ENCODE measurements around the gene PLAC1.

Gene PLAC1, protein sequence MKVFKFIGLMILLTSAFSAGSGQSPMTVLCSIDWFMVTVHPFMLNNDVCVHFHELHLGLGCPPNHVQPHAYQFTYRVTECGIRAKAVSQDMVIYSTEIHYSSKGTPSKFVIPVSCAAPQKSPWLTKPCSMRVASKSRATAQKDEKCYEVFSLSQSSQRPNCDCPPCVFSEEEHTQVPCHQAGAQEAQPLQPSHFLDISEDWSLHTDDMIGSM

DNA sequence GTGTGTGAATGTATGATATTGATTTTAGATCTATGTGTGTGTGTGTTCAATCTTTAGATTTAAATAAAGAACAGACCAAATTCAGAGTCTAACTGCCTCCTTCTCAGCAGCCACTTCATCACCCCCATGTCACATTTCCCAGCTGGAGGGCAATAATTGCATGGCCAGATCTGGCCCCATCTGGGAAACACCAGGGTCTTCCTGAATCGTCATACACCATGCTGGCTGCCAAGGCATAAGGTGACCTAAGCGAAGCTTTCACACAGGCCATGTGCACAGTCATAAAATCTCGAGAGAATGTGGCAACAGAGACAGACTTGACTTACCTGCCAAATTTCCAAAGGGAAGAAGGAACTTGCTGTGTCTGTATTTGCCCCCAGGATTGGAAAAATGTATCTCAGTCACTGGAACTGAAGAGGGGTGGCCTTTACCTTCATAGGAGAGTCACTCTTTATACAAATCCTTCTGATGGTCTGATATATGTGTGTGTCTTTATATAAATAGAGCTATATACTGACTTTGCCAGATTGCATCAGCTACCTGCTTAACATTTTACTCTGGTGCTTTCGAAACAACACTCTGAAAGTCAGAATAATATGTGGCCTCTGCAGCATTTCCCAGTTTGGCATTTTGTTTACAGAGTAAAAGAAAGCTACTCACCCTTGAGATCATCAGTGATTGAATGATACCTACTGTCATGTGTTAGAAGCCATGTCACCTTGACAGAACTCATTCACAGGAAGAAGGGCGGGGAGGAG, at the start of gene PLAC1:
Gene PLAC1 (minus strand): TSS at position 470 of the 758 bp plus-strand sequence. CDS start 91,789 bp downstream, outside the sequence.
- Histone ChIP-seq H3K9me3 (ENCODE audit: control insufficient read depth, insufficient read depth, low read length) (no peaks in the 10 kb centered on the region), H3K27me3 (ENCODE audit: control insufficient read depth, insufficient read depth, low read length) (no peaks in the 10 kb centered on the region), H3K27ac (ENCODE audit: low read length) (no peak within 1 kb of the TSS), H3K4me3 (ENCODE audit: low read length) (no peak within 1 kb of the TSS), H3K36me3 (ENCODE audit: control insufficient read depth, insufficient read depth, low read length) (no peaks in the 10 kb centered on the region), H3K4me1 (ENCODE audit: control insufficient read depth, insufficient read depth, low read length) (no peaks in the 10 kb centered on the region)
- no CpG with 5 or more reads among the region's 5 CpGs for WGBS (ENCODE audit: insufficient coverage, insufficient read length)
- DNase-seq (ENCODE audit: low read depth, low spot score): no peak

GRCh38 chrX:134706138-134706537, 47.9 kb upstream of the PLAC1 start:
- no peaks in the 10 kb centered on the region for H3K9me3 ChIP-seq (ENCODE audit: control insufficient read depth, insufficient read depth, low read length)
- H3K4me3 ChIP-seq (ENCODE audit: low read length): no peak overlapping the region
- H3K36me3 ChIP-seq (ENCODE audit: control insufficient read depth, insufficient read depth, low read length): no peaks in the 10 kb centered on the region
- DNase-seq (ENCODE audit: low read depth, low spot score): no peak
- no peak overlapping the region for H3K27ac ChIP-seq (ENCODE audit: low read length)
- no peaks in the 10 kb centered on the region for H3K27me3 ChIP-seq (ENCODE audit: control insufficient read depth, insufficient read depth, low read length)
- no peaks in the 10 kb centered on the region for H3K4me1 ChIP-seq (ENCODE audit: control insufficient read depth, insufficient read depth, low read length)
- WGBS (ENCODE audit: insufficient coverage, insufficient read length): no CpG with 5 or more reads among the region's 5 CpGs

DNA sequence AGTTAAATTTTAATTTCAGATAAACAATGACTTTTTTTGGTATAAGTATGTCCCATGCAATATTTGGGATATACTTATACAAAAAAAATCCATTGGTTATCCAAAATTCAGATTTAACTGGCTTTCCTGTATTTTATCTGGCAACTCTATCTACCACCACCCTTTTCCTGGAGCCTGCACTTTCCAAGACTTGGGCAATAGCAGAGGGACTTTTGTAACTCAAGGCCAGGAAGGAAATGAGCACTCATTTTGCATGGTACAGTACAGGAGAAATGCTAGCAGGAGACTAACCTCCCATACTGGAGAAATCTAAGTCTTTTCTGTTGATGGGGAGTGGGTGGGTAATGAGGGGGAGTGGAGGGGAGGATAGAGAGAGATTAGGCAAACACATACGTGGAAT, 37.7 kb upstream of the PLAC1 start:
- no peak for DNase-seq (ENCODE audit: low read depth, low spot score)
- Histone ChIP-seq H3K4me3 (ENCODE audit: low read length) (no peak overlapping the region), H3K27me3 (ENCODE audit: control insufficient read depth, insufficient read depth, low read length) (no peaks in the 10 kb centered on the region), H3K9me3 (ENCODE audit: control insufficient read depth, insufficient read depth, low read length) (no peaks in the 10 kb centered on the region), H3K4me1 (ENCODE audit: control insufficient read depth, insufficient read depth, low read length) (no peaks in the 10 kb centered on the region), H3K27ac (ENCODE audit: low read length) (no peak overlapping the region), H3K36me3 (ENCODE audit: control insufficient read depth, insufficient read depth, low read length) (no peaks in the 10 kb centered on the region)
- WGBS (ENCODE audit: insufficient coverage, insufficient read length): no CpG with 5 or more reads among the region's 1 CpG

DNA sequence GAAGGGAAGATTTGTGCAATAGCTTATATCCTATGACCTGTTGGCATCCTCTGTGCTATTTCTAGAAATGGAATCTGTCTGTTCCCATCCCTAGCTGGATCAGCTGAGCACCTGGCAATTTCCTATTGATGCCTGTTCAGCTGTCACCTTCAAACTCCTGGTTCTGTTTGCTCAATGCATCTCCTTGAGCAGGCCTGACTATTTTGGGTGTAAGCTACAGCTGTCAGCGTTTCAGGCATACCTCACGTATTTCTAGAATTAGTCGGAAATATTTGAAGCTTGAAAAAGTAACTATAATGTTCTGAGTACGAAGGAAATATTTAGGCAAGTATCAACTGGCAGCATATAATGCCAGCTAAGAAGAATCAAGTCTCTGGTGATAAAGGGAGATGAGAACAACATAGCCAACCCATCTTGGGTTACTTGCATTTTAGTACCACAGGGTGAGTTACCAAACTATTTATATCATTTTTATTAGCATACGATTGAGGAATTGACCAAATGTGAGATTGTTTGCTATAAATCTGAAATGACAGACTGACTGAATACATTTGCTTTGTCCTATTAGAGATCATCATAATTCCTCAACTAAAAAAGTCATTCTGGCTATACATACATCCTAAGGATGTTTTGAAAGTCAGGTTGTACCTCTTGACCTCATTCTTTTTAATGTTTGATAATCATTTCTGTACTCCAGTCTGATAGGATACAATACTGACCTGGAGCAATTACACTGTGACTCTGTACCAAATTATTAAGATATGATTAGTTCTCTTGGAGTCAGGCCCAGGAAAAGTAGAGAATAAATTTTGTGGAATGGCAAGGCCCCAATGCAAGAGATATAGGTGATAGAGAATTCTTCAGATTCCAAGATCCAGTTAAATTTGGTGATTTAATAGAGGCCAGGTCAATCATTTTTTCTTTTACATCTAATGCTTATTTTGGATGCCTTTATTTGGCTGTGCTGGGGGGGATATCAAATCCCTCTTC, 36.4 kb upstream of the PLAC1 start:
- H3K9me3 ChIP-seq (ENCODE audit: control insufficient read depth, insufficient read depth, low read length): no peaks in the 10 kb centered on the region
- H3K27me3 ChIP-seq (ENCODE audit: control insufficient read depth, insufficient read depth, low read length): no peaks in the 10 kb centered on the region
- no peak overlapping the region for H3K27ac ChIP-seq (ENCODE audit: low read length)
- no peaks in the 10 kb centered on the region for H3K4me1 ChIP-seq (ENCODE audit: control insufficient read depth, insufficient read depth, low read length)
- WGBS (ENCODE audit: insufficient coverage, insufficient read length): no CpG with 5 or more reads among the region's 5 CpGs
- H3K4me3 ChIP-seq (ENCODE audit: low read length): no peak overlapping the region
- no peaks in the 10 kb centered on the region for H3K36me3 ChIP-seq (ENCODE audit: control insufficient read depth, insufficient read depth, low read length)
- DNase-seq (ENCODE audit: low read depth, low spot score): no peak

GRCh38 chrX:134693644-134694043, 35.4 kb upstream of the PLAC1 start:
- no peaks in the 10 kb centered on the region for H3K9me3 ChIP-seq (ENCODE audit: control insufficient read depth, insufficient read depth, low read length)
- H3K27ac ChIP-seq (ENCODE audit: low read length): no peak overlapping the region
- no peaks in the 10 kb centered on the region for H3K27me3 ChIP-seq (ENCODE audit: control insufficient read depth, insufficient read depth, low read length)
- DNase-seq (ENCODE audit: low read depth, low spot score): no peak
- no peak overlapping the region for H3K4me3 ChIP-seq (ENCODE audit: low read length)
- H3K36me3 ChIP-seq (ENCODE audit: control insufficient read depth, insufficient read depth, low read length): no peaks in the 10 kb centered on the region
- WGBS (ENCODE audit: insufficient coverage, insufficient read length): no CpG with 5 or more reads among the region's 2 CpGs
- no peaks in the 10 kb centered on the region for H3K4me1 ChIP-seq (ENCODE audit: control insufficient read depth, insufficient read depth, low read length)

DNA sequence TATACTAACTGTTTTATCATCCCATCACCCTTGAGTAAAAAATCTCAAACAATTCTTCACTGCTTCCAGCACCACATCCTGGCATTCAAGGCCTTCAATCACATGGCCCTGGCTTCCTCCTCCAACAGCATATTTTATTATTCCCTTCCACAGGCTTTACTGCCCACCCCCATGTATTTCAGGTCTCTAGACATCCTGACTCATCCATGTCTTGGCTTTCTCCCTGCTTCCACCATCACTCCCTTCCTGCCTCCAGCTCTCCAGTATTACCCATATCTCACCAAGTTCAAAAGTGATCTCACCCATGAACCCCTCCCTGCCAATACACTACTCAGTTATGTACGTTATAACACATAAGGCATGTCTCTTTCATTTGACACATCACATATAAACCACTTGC, 34.7 kb upstream of the PLAC1 start:
- Histone ChIP-seq H3K27ac (ENCODE audit: low read length) (no peak overlapping the region), H3K9me3 (ENCODE audit: control insufficient read depth, insufficient read depth, low read length) (no peaks in the 10 kb centered on the region), H3K27me3 (ENCODE audit: control insufficient read depth, insufficient read depth, low read length) (no peaks in the 10 kb centered on the region), H3K36me3 (ENCODE audit: control insufficient read depth, insufficient read depth, low read length) (no peaks in the 10 kb centered on the region), H3K4me1 (ENCODE audit: control insufficient read depth, insufficient read depth, low read length) (no peaks in the 10 kb centered on the region), H3K4me3 (ENCODE audit: low read length) (no peak overlapping the region)
- no peak for DNase-seq (ENCODE audit: low read depth, low spot score)
- WGBS (ENCODE audit: insufficient coverage, insufficient read length): no CpG with 5 or more reads among the region's 1 CpG

DNA sequence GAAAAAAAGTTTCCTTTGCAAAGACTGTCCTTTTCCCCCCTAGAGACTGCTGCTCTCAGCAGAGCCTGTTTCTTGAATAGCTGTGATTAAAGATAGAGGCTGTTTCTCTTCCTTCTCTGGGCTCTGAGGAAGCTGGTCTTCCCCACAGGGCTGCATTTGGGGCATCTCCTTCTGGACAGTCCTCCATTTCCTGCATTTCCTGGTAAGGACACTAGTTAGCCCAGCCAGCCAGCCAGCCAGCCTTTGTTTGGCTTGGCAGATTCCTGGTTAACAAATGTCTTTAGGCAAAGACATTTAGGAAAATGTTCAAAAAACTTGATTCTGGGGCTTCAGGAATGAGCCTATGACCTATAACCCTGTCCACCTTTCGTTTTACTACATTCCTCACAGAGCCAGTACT, 34.0 kb upstream of the PLAC1 start:
- Histone ChIP-seq H3K36me3 (ENCODE audit: control insufficient read depth, insufficient read depth, low read length) (no peaks in the 10 kb centered on the region), H3K4me1 (ENCODE audit: control insufficient read depth, insufficient read depth, low read length) (no peaks in the 10 kb centered on the region), H3K27ac (ENCODE audit: low read length) (no peak overlapping the region), H3K9me3 (ENCODE audit: control insufficient read depth, insufficient read depth, low read length) (no peaks in the 10 kb centered on the region), H3K4me3 (ENCODE audit: low read length) (no peak overlapping the region), H3K27me3 (ENCODE audit: control insufficient read depth, insufficient read depth, low read length) (no peaks in the 10 kb centered on the region)
- no CpG with 5 or more reads among the region's 1 CpG for WGBS (ENCODE audit: insufficient coverage, insufficient read length)
- no peak for DNase-seq (ENCODE audit: low read depth, low spot score)

DNA sequence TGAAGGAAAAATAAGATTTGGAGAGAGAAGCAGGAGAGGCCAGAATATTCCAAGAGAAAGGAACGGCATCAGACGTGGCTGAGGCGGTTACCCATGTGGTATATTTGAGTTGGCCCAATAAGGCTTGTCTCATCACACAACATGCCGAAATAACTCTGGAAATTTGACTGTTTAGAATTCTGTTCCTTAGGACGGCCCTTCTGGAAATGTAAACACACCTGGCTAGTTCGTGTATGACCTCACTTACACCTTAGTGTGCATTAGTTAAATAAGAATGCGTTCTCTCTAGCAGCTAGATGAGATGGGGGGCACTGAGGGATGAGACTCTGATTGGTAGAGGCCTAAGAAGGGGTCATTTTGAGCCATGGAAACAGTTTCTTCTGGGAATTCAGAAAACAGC, 33.2 kb upstream of the PLAC1 start:
- no peaks in the 10 kb centered on the region for H3K9me3 ChIP-seq (ENCODE audit: control insufficient read depth, insufficient read depth, low read length)
- no peaks in the 10 kb centered on the region for H3K4me1 ChIP-seq (ENCODE audit: control insufficient read depth, insufficient read depth, low read length)
- H3K4me3 ChIP-seq (ENCODE audit: low read length): no peak overlapping the region
- no CpG with 5 or more reads among the region's 7 CpGs for WGBS (ENCODE audit: insufficient coverage, insufficient read length)
- no peaks in the 10 kb centered on the region for H3K36me3 ChIP-seq (ENCODE audit: control insufficient read depth, insufficient read depth, low read length)
- no peaks in the 10 kb centered on the region for H3K27me3 ChIP-seq (ENCODE audit: control insufficient read depth, insufficient read depth, low read length)
- no peak overlapping the region for H3K27ac ChIP-seq (ENCODE audit: low read length)
- DNase-seq (ENCODE audit: low read depth, low spot score): no peak

GRCh38 chrX:134688839-134689238, 30.6 kb upstream of the PLAC1 start:
- H3K27me3 ChIP-seq (ENCODE audit: control insufficient read depth, insufficient read depth, low read length): no peaks in the 10 kb centered on the region
- DNase-seq (ENCODE audit: low read depth, low spot score): no peak
- WGBS (ENCODE audit: insufficient coverage, insufficient read length): no CpG with 5 or more reads among the region's 1 CpG
- H3K36me3 ChIP-seq (ENCODE audit: control insufficient read depth, insufficient read depth, low read length): no peaks in the 10 kb centered on the region
- H3K27ac ChIP-seq (ENCODE audit: low read length): no peak overlapping the region
- H3K4me3 ChIP-seq (ENCODE audit: low read length): no peak overlapping the region
- no peaks in the 10 kb centered on the region for H3K9me3 ChIP-seq (ENCODE audit: control insufficient read depth, insufficient read depth, low read length)
- no peaks in the 10 kb centered on the region for H3K4me1 ChIP-seq (ENCODE audit: control insufficient read depth, insufficient read depth, low read length)

DNA sequence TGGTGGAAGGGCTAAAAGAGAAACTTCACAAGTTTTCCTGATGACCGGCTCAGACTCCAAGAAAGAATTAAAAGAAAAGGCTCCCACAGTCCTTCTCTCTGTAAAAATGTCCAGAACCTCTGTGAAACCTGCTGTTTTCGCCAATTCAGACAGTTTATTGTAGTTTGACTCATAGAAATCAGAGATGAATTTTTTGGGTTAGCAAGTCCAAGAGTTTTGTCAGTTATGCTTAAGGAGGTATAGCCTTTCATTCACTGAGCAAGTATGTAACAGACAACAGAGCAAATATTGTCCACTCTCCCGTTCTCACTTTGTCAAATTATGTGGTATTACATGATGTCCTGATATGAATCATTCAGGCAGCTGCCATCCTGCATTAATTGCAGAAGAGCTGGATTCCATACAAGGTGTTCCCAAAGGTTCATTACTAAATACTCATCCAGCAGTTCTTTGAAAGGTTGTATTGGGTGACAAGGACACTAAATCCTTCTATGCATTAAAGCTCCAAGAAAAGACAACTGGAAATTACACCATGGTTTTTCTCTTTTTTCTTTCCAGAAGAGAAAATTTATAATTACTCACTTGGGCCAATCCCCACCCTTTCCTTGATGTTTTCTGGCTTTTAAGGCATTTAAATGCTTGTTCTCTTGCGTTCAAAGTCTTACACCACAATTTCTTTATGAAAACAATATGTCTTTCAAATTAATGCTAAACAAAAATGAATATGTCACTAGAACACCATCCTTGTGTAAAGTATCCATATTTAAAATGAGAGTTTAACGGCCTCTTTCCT, 30.0 kb upstream of the PLAC1 start:
- Histone ChIP-seq H3K4me3 (ENCODE audit: low read length) (no peak overlapping the region), H3K27me3 (ENCODE audit: control insufficient read depth, insufficient read depth, low read length) (no peaks in the 10 kb centered on the region)
- WGBS (ENCODE audit: insufficient coverage, insufficient read length): no CpG with 5 or more reads among the region's 5 CpGs

More for the DNA sequence above, 30.0 kb upstream of the PLAC1 start:
- no peaks in the 10 kb centered on the region for H3K9me3 ChIP-seq (ENCODE audit: control insufficient read depth, insufficient read depth, low read length)
- no peaks in the 10 kb centered on the region for H3K36me3 ChIP-seq (ENCODE audit: control insufficient read depth, insufficient read depth, low read length)
- no peak for DNase-seq (ENCODE audit: low read depth, low spot score)
- H3K27ac ChIP-seq (ENCODE audit: low read length): no peak overlapping the region
- no peaks in the 10 kb centered on the region for H3K4me1 ChIP-seq (ENCODE audit: control insufficient read depth, insufficient read depth, low read length)
